ENCODE data around the gene NDUFV3.

- TF ChIP-seq, protein P1, sequence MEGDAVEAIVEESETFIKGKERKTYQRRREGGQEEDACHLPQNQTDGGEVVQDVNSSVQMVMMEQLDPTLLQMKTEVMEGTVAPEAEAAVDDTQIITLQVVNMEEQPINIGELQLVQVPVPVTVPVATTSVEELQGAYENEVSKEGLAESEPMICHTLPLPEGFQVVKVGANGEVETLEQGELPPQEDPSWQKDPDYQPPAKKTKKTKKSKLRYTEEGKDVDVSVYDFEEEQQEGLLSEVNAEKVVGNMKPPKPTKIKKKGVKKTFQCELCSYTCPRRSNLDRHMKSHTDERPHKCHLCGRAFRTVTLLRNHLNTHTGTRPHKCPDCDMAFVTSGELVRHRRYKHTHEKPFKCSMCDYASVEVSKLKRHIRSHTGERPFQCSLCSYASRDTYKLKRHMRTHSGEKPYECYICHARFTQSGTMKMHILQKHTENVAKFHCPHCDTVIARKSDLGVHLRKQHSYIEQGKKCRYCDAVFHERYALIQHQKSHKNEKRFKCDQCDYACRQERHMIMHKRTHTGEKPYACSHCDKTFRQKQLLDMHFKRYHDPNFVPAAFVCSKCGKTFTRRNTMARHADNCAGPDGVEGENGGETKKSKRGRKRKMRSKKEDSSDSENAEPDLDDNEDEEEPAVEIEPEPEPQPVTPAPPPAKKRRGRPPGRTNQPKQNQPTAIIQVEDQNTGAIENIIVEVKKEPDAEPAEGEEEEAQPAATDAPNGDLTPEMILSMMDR (IDR thresholded peaks at IDR 0.05), result no peak
- no peak for TF ChIP-seq ZFX (IDR thresholded peaks at IDR 0.05; ENCODE audit: borderline replicate concordance)
Measured at GRCh38 chr21:42849759-42850412, 43.2 kb upstream of the NDUFV3 start.
